Measurements from ENCODE around the gene PCDH17.

Gene PCDH17

GRCh38 chr13:57740719-57741118, 109.2 kb downstream of the PCDH17 start:
- no peak for DNase-seq

DNA sequence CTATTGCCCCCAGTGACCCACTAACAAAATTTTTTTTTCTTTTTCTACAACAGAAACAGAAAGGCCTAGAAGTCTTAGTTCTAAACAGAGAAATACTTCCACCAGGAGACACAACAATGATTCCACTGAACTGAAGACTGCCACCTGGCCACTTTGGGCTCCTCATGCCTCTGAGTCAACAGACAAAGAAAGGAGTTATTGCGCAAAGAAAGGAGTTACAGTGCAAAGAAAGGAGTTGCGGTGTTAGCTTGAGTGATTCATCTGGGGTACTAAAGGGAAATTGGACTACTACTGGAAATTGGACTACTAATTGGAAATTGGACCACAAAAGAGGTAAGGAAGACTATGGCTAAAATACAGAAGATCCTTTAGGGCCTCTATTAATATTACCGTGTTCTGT, 116.6 kb downstream of the PCDH17 start:
- DNase-seq, result no peak

- DNase-seq, result no peak
Observed at GRCh38 chr13:57760951-57761350, 129.4 kb downstream of the PCDH17 start.

- no peak for DNase-seq
Observed at GRCh38 chr13:57763689-57764088, 132.1 kb downstream of the PCDH17 start.

All from NCI-H1417 treated with DMSO at 0.1 percent for 48 hours (cell line).